Hepatocyte (in vitro differentiated cells): ENCODE measurements around the gene SCTR. TPM values are rescaled to one million over a fixed set of nuclear protein-coding genes. Genes with fewer than 3 reads are reported as not detected.

Source experiments
- DNase-seq: peaks from one replicate; pipeline ENCODE4 v3.0.0-alpha.2; 2016; ENCODE audit warnings: low spot score
- H2AFZ ChIP-seq: fragments of 200-600 bp; sonication (generic); 2 replicates; pipeline ENCODE4 v1.6.0; 2016; ENCODE audit warnings: antibody characterized with exemption, mild to moderate bottlenecking
- H3K27ac ChIP-seq: fragments of 200-600 bp; sonication (generic); 2 replicates; pipeline ENCODE4 v1.5.1; 2016; ENCODE audit warnings: mild to moderate bottlenecking
- H3K27me3 ChIP-seq: fragments of 200-600 bp; sonication (generic); 2 replicates; pipeline ENCODE4 v1.6.1; 2016
- H3K36me3 ChIP-seq: fragments of 200-600 bp; sonication (generic); replicated peaks from 2 replicates; pipeline ENCODE4 v1.5.1; 2016; ENCODE audit warnings: low read depth; ENCODE audit not compliant: insufficient read depth
- H3K4me1 ChIP-seq: fragments of 200-600 bp; sonication (generic); 2 replicates; pipeline ENCODE4 v1.5.1; 2016; ENCODE audit warnings: mild to moderate bottlenecking, moderate library complexity; ENCODE audit not compliant: insufficient read depth
- H3K4me2 ChIP-seq: fragments of 200-600 bp; sonication (generic); 2 replicates; pipeline ENCODE4 v1.6.0; 2016
- H3K4me3 ChIP-seq: fragments of 200-600 bp; sonication (generic); 2 replicates; pipeline ENCODE4 v1.5.1; 2016; ENCODE audit warnings: mild to moderate bottlenecking
- H3K79me2 ChIP-seq: fragments of 200-600 bp; sonication (generic); 2 replicates; pipeline ENCODE4 v1.6.0; 2017; ENCODE audit warnings: mild to moderate bottlenecking
- H3K9me2 ChIP-seq: fragments of 200-600 bp; sonication (generic); replicated peaks from 2 replicates; pipeline ENCODE4 v1.6.0; 2017; ENCODE audit warnings: mild to moderate bottlenecking; ENCODE audit not compliant: insufficient read depth
- H3K9me3 ChIP-seq: fragments of 200-600 bp; sonication (generic); 2 replicates; pipeline ENCODE4 v1.5.1; 2016; ENCODE audit warnings: low read depth, mild to moderate bottlenecking
- H4K20me1 ChIP-seq: fragments of 200-600 bp; sonication (generic); 2 replicates; pipeline ENCODE4 v1.6.0; 2016; ENCODE audit warnings: mild to moderate bottlenecking; ENCODE audit not compliant: insufficient read depth, poor library complexity, severe bottlenecking
- CTCF ChIP-seq: fragments of 200-600 bp; sonication (generic); IDR thresholded peaks from 2 replicates; pipeline ENCODE4 v1.5.1; 2016; ENCODE audit warnings: antibody characterized with exemption, mild to moderate bottlenecking; ENCODE audit not compliant: poor library complexity
- EZH2 ChIP-seq: fragments of 200-600 bp; sonication (generic); IDR thresholded peaks from 2 replicates; pipeline ENCODE4 v1.6.1; 2016; ENCODE audit warnings: antibody characterized with exemption, mild to moderate bottlenecking, borderline replicate concordance
- EZH2phosphoT487 ChIP-seq: fragments of 200-600 bp; sonication (generic); IDR thresholded peaks from one replicate; pipeline ENCODE4 v1.6.1; 2018; ENCODE audit warnings: antibody characterized with exemption, mild to moderate bottlenecking, low read depth, moderate library complexity; ENCODE audit not compliant: unreplicated experiment, severe bottlenecking
- WGBS: methylation state at CpG from one replicate; pipeline ENCODE4 v1.1.6; 2016; ENCODE audit warnings: low lambda C conversion rate; ENCODE audit errors: missing lambda C conversion rate; 5-methylcytosine and 5-hydroxymethylcytosine counted together
- polyA plus RNA-seq: library from polyadenylated mRNA; unstranded; fragments of >200 nt; fragmentation: Nextera tagmentation; extraction: Ambion mirVana; gene quantifications from 2 replicates; pipeline ENCODE4 v1.2.1, GENCODE V29; 2016
- total RNA-seq: library from RNA; depleted of rRNA; stranded (reverse); fragments of >200 nt; gene quantifications from 2 replicates; pipeline ENCODE4 v1.2.3, GENCODE V29; 2014

Gene SCTR
- total and polyA plus RNA-seq, 2 experiments from 2014 or later = 1.7 to 4.3 TPM

- WGBS = 71% methylated on average over 6 of the region's 6 CpGs
Measured at GRCh38 chr2:119435081-119435952, 89.0 kb downstream of the SCTR start.

GRCh38 chr2:119434664-119435063 is 89.6 kb downstream of the SCTR start:
- peak overlapping the region; percentile 99 for H3K27ac ChIP-seq
- no peaks in the 10 kb centered on the region for H3K36me3 ChIP-seq
- 77% methylated on average over 6 of the region's 6 CpGs for WGBS
- H3K79me2 ChIP-seq = peaks cover 58% of the 10 kb centered on the region
- no peak overlapping the region for H3K4me3 ChIP-seq
- H2AFZ ChIP-seq = no peak overlapping the region
- TF ChIP-seq EZH2 (no peak), CTCF (no peak)
- H3K4me2 ChIP-seq = peak overlapping the region; percentile 89
- H3K9me3 ChIP-seq = no peaks in the 10 kb centered on the region
- DNase-seq = no peak
- no peaks in the 10 kb centered on the region for H3K9me2 ChIP-seq
- H4K20me1 ChIP-seq = no peaks in the 10 kb centered on the region
- no peaks in the 10 kb centered on the region for H3K27me3 ChIP-seq
- peaks cover 64% of the 10 kb centered on the region for H3K4me1 ChIP-seq

More at GRCh38 chr2:119435081-119435952, 89.0 kb downstream of the SCTR start:
- Histone ChIP-seq H3K79me2 (peaks cover 58% of the 10 kb centered on the region), H2AFZ (no peak overlapping the region), H3K9me2 (no peaks in the 10 kb centered on the region), H3K9me3 (no peaks in the 10 kb centered on the region), H3K4me3 (no peak overlapping the region), H3K36me3 (no peaks in the 10 kb centered on the region), H4K20me1 (no peaks in the 10 kb centered on the region), H3K4me2 (peak overlapping the region; percentile 89), H3K27ac (peak overlapping the region; percentile 99), H3K27me3 (no peaks in the 10 kb centered on the region), H3K4me1 (peaks cover 63% of the 10 kb centered on the region)
- no peak for TF ChIP-seq EZH2phosphoT487
- no peak for TF ChIP-seq EZH2
- TF ChIP-seq CTCF = no peak
- DNase-seq = no peak

GRCh38 chr2:119433636-119434327 is 90.5 kb downstream of the SCTR start:
- peak overlapping the region; percentile 89 for H3K4me2 ChIP-seq
- peak; percentile 66 for DNase-seq
- H2AFZ ChIP-seq = no peak overlapping the region
- peaks cover 68% of the 10 kb centered on the region for H3K4me1 ChIP-seq
- H3K9me2 ChIP-seq = no peaks in the 10 kb centered on the region
- H3K27me3 ChIP-seq = no peaks in the 10 kb centered on the region
- 60% methylated on average over 10 of the region's 10 CpGs for WGBS
- H3K79me2 ChIP-seq = peaks cover 52% of the 10 kb centered on the region
- H3K9me3 ChIP-seq = no peaks in the 10 kb centered on the region
- H3K36me3 ChIP-seq = no peaks in the 10 kb centered on the region
- no peaks in the 10 kb centered on the region for H4K20me1 ChIP-seq
- no peak for TF ChIP-seq EZH2phosphoT487
- no peak for TF ChIP-seq EZH2
- no peak for TF ChIP-seq CTCF
- peak overlapping the region; percentile 50 for H3K4me3 ChIP-seq
- H3K27ac ChIP-seq = peak overlapping the region; percentile 99
